Measurements from ENCODE around the gene PRH2. TPM values are rescaled to one million over a fixed set of nuclear protein-coding genes. Genes with fewer than 3 reads are reported as not detected.

Gene PRH2
- total RNA-seq = not detected

GRCh38 chr12:10928746-10929286 lies at the start of gene PRH2:
Gene PRH2, plus strand, starts transcription at chr12:10929236. Its CDS starts 38 bp downstream, at chr12:10929274.
- Mint-ChIP-seq H3K27me3 (no peaks in the 10 kb centered on the region), H3K4me3 (no peak within 1 kb of the TSS), H3K4me1 (no peaks in the 10 kb centered on the region), H3K36me3 (peaks cover 2% of the 10 kb centered on the region), H3K27ac (no peak within 1 kb of the TSS), H3K9me3 (no peaks in the 10 kb centered on the region)
- no peak for DNase-seq

DNA sequence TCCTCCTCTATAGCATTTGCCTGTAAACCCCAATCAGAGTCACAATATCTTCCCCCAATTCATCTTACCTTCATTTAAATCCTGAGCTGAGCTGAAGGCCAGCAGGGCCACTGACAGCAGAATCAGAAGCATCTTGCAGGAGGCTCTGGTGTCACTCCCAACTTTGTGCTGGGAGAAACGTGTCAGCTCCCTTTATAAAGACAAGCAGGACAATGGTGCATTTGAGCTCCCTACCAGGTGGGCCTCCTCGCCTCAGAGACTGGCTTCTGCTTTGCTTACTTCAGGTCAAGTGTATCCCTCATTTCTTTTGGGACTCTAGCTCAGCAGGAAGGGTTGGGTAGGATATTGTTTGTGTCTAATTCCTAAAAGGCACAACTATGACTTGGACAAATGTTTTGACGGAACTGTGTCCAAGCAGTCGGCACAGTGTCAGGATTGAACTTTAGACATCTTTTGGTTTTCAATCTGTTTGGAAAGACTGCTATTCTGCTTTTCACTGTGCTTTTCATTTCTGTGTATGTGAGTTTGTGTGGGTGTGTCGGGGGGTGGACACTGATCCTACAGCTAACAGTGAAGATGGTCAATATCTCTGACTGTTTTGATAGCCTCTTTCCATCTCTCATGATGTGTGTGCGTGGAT lies 44.8 kb upstream of the PRH2 start, which contains the start of gene PRH1:
PRH1 (minus strand) TSS at position 170 of the 640 bp plus-strand sequence; CDS start at position 132, 38 bp downstream.
- Mint-ChIP-seq H3K36me3 (peaks cover 10% of the 10 kb centered on the region), H3K4me1 (peaks cover 1% of the 10 kb centered on the region), H3K4me3 (no peak within 1 kb of the TSS), H3K27ac (no peak within 1 kb of the TSS), H3K27me3 (no peaks in the 10 kb centered on the region), H3K9me3 (no peaks in the 10 kb centered on the region)
- no peak for DNase-seq

- H3K27ac Mint-ChIP-seq = no peak overlapping the region
- peaks cover 1% of the 10 kb centered on the region for H3K4me1 Mint-ChIP-seq
- no peaks in the 10 kb centered on the region for H3K27me3 Mint-ChIP-seq
- H3K9me3 Mint-ChIP-seq = no peaks in the 10 kb centered on the region
- peaks cover 8% of the 10 kb centered on the region for H3K36me3 Mint-ChIP-seq
- no peak overlapping the region for H3K4me3 Mint-ChIP-seq
- no peak for DNase-seq
Measured at GRCh38 chr12:10889226-10889625, 39.8 kb upstream of the PRH2 start.

DNA sequence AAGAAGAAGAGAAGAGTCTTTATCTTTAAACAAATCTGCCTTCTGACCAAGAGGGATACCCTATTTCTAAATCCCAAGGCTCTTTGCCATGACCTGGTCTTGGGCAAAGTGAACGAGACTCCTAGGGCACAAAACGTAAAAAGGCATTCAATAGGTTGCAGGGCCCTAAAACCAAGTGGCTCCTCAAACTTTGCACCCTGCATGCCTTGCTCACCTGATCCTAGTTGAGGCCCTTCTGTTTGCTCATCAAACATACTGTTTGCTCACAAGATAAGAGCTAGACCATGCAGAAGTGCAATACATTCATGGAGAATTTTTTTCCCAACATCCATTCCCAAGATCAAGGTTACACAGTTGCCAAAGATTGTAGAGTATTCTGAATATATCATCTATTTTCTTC lies 37.1 kb upstream of the PRH2 start:
- peaks cover 12% of the 10 kb centered on the region for H3K36me3 Mint-ChIP-seq
- H3K27ac Mint-ChIP-seq = no peak overlapping the region
- H3K27me3 Mint-ChIP-seq = no peaks in the 10 kb centered on the region
- H3K9me3 Mint-ChIP-seq = no peaks in the 10 kb centered on the region
- H3K4me3 Mint-ChIP-seq = no peak overlapping the region
- no peak for DNase-seq
- no peaks in the 10 kb centered on the region for H3K4me1 Mint-ChIP-seq

GRCh38 chr12:10896854-10897253 lies 32.2 kb upstream of the PRH2 start:
- Mint-ChIP-seq H3K27ac (no peak overlapping the region), H3K4me1 (no peaks in the 10 kb centered on the region), H3K4me3 (no peak overlapping the region), H3K27me3 (no peaks in the 10 kb centered on the region), H3K36me3 (peaks cover 26% of the 10 kb centered on the region), H3K9me3 (no peaks in the 10 kb centered on the region)
- no peak for DNase-seq

DNA sequence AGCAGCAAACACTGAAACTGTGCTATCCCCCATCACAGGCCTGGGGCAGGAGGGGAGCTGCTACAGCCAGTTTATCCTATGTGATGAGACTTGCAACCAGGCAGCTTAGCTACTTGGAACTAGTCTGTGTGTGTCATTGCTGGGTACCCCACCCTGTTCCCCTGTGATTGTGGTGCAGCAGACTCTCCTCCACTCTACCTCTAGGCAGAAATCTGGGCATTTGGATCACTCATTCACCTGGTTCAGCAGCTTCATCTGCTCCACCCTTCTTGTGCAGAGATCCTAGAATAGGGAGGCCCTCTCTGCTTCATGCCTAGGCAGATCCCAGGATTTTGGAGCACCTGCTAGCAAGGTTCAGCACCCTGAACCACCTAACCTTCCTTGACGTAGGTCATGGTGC lies 28.5 kb upstream of the PRH2 start:
- Mint-ChIP-seq H3K36me3 (peaks cover 32% of the 10 kb centered on the region), H3K27ac (no peak overlapping the region), H3K4me1 (no peaks in the 10 kb centered on the region), H3K4me3 (no peak overlapping the region), H3K9me3 (peaks cover 22% of the 10 kb centered on the region), H3K27me3 (no peaks in the 10 kb centered on the region)
- DNase-seq = no peak

DNA sequence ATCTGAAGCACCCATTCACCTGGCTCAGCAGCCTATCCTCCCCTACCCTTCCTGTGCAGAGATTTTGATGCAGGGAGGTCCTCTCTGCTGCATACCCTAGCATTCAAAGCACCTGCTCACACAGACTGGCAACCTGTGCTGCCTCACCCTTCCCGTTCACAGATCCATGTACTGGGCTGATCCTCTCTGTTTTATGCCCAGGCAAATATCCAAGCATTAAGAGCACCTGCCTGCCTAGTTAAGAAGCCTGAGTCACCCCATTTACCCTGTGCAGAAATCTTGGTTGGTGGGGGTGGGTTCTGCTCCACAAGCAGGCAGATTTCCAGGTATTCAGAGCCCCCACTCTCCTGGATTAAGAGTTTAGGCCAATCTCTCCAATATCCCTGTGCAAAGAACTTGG lies 28.1 kb upstream of the PRH2 start:
- H3K9me3 Mint-ChIP-seq = peaks cover 22% of the 10 kb centered on the region
- H3K4me3 Mint-ChIP-seq = no peak overlapping the region
- no peaks in the 10 kb centered on the region for H3K27me3 Mint-ChIP-seq
- H3K36me3 Mint-ChIP-seq = peaks cover 36% of the 10 kb centered on the region
- H3K27ac Mint-ChIP-seq = no peak overlapping the region
- H3K4me1 Mint-ChIP-seq = no peaks in the 10 kb centered on the region
- DNase-seq = no peak

- peaks cover 36% of the 10 kb centered on the region for H3K36me3 Mint-ChIP-seq
- no peaks in the 10 kb centered on the region for H3K4me1 Mint-ChIP-seq
- H3K27ac Mint-ChIP-seq = no peak overlapping the region
- no peaks in the 10 kb centered on the region for H3K27me3 Mint-ChIP-seq
- no peak for DNase-seq
- peaks cover 22% of the 10 kb centered on the region for H3K9me3 Mint-ChIP-seq
- H3K4me3 Mint-ChIP-seq = no peak overlapping the region
Measured at GRCh38 chr12:10901427-10901826, 27.6 kb upstream of the PRH2 start.

DNA sequence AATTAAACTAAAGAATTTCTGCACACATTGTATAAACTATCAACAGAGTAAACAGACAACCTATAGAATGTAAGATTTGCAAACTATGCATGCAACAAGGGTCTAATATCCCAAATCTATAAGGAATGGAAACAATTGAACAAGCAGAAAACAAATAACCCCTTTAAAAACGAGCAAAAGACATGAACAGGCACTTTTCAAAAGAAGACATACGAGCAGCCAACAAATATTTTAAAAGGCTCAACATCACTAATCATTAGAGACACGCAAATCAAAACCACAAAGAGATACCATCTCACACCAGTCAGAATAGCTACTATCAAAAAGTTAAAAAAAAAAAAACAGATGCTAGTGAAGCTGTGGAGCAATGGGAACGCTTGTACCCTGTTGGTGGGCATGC lies 24.4 kb upstream of the PRH2 start:
- H3K9me3 Mint-ChIP-seq = peaks cover 24% of the 10 kb centered on the region
- H3K36me3 Mint-ChIP-seq = peaks cover 36% of the 10 kb centered on the region

DNA sequence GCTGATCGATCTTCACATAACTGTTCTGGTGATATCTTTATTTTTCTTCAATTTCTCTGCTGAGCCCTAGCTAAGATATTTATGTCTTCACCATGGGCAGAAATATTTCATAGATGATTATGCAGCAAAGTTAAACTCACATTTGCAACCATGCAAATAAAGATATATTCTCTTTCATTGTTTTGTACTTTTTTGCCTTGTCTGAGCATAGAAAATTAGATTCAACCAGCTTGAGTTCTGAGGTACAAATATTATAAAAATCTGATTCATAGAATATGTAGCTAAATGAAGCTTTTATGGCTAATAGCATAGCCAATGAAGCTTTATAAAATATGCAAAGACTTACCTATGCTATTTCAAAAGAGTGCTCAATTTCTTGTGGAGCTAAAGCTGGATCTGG lies 19.6 kb upstream of the PRH2 start, which contains the start of gene TAS2R13:
TAS2R13 (minus strand) TSS at position 101 of the 400 bp plus-strand sequence. CDS start 264 bp downstream, outside the sequence.
- no peak for DNase-seq
- no peaks in the 10 kb centered on the region for H3K4me1 Mint-ChIP-seq
- peaks cover 32% of the 10 kb centered on the region for H3K36me3 Mint-ChIP-seq
- no peak within 1 kb of the TSS for H3K27ac Mint-ChIP-seq
- H3K27me3 Mint-ChIP-seq = no peaks in the 10 kb centered on the region
- no peak within 1 kb of the TSS for H3K4me3 Mint-ChIP-seq
- H3K9me3 Mint-ChIP-seq = peaks cover 9% of the 10 kb centered on the region

More for the DNA sequence above, 24.4 kb upstream of the PRH2 start:
- no peak for DNase-seq
- H3K4me1 Mint-ChIP-seq = no peaks in the 10 kb centered on the region
- H3K27ac Mint-ChIP-seq = no peak overlapping the region
- H3K27me3 Mint-ChIP-seq = no peaks in the 10 kb centered on the region
- no peak overlapping the region for H3K4me3 Mint-ChIP-seq

GRCh38 chr12:10910380-10910779 lies 18.7 kb upstream of the PRH2 start:
- H3K36me3 Mint-ChIP-seq = peaks cover 25% of the 10 kb centered on the region
- no peak for DNase-seq
- H3K4me1 Mint-ChIP-seq = no peaks in the 10 kb centered on the region
- no peaks in the 10 kb centered on the region for H3K27me3 Mint-ChIP-seq
- no peak overlapping the region for H3K4me3 Mint-ChIP-seq
- peaks cover 3% of the 10 kb centered on the region for H3K9me3 Mint-ChIP-seq
- no peak overlapping the region for H3K27ac Mint-ChIP-seq

GRCh38 chr12:10919809-10920208 lies 9.2 kb upstream of the PRH2 start:
- Mint-ChIP-seq H3K4me1 (no peaks in the 10 kb centered on the region), H3K27me3 (no peaks in the 10 kb centered on the region), H3K4me3 (no peak overlapping the region), H3K9me3 (no peaks in the 10 kb centered on the region), H3K27ac (no peak overlapping the region), H3K36me3 (no peaks in the 10 kb centered on the region)
- DNase-seq = no peak

- Mint-ChIP-seq H3K27me3 (no peaks in the 10 kb centered on the region), H3K9me3 (no peaks in the 10 kb centered on the region), H3K4me3 (no peak overlapping the region), H3K27ac (no peak overlapping the region), H3K4me1 (no peaks in the 10 kb centered on the region), H3K36me3 (peaks cover 2% of the 10 kb centered on the region)
- DNase-seq = no peak
Measured at GRCh38 chr12:10926269-10926668, 2.8 kb upstream of the PRH2 start.

DNA sequence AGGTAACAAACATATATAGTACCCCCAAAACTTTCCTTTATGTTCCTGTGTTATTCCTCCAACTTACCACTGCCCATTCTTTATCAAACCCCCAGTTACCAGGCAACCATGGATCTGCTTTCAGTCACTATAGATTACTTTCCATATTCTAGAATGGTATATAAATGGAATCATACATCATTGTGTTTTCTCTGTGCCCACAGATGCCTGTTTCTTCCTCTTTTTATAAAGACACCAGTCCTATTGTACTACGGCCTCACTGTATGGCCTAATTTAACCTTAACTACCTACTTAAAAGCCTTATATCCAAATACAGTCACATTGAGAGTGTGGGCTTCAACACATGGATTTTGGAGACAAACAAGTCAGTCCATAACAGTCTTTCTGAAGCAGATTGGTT lies 7.5 kb downstream of the PRH2 start:
- no peak for DNase-seq
- Mint-ChIP-seq H3K27ac (no peak overlapping the region), H3K4me1 (no peaks in the 10 kb centered on the region), H3K36me3 (peaks cover under 1% of the 10 kb centered on the region), H3K4me3 (no peak overlapping the region), H3K9me3 (no peaks in the 10 kb centered on the region), H3K27me3 (no peaks in the 10 kb centered on the region)

DNA sequence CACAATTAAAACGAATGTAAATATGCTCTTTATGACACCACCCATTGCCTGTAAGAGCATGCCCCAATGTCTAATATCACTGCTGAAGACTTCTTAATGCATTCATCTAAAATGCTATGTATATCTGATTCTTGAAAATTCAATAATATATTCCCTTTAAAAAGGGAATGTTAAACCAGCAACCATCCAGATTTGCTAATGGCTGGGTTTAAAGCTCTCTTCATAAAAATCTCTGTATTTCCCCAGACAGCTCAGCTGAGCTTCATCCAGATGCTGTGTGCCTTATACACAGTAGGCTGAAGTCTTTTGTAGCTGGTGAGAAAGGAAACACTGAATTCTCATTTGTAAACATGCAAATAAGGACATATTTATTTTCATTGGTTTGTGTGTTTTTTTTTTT lies 10.1 kb downstream of the PRH2 start, which contains the start of gene TAS2R14:
TAS2R14 (minus strand) TSS at position 101 of the 400 bp plus-strand sequence; CDS start at position 45, 56 bp downstream.
- H3K36me3 Mint-ChIP-seq = peaks cover 7% of the 10 kb centered on the region
- DNase-seq = no peak
- no peak within 1 kb of the TSS for H3K4me3 Mint-ChIP-seq
- no peaks in the 10 kb centered on the region for H3K27me3 Mint-ChIP-seq
- peaks cover 2% of the 10 kb centered on the region for H3K4me1 Mint-ChIP-seq
- H3K27ac Mint-ChIP-seq = no peak within 1 kb of the TSS
- peaks cover under 1% of the 10 kb centered on the region for H3K9me3 Mint-ChIP-seq

- peaks cover 6% of the 10 kb centered on the region for H3K9me3 Mint-ChIP-seq
- peaks cover 12% of the 10 kb centered on the region for H3K36me3 Mint-ChIP-seq
- H3K27me3 Mint-ChIP-seq = no peaks in the 10 kb centered on the region
- H3K4me1 Mint-ChIP-seq = peaks cover 2% of the 10 kb centered on the region
- H3K4me3 Mint-ChIP-seq = no peak overlapping the region
- H3K27ac Mint-ChIP-seq = no peak overlapping the region
- no peak for DNase-seq
Measured at GRCh38 chr12:10940389-10940788, 11.4 kb downstream of the PRH2 start.

Measured in activated naive CD8-positive, alpha-beta T cell treated with anti-CD3 and anti-CD28 coated beads for 36 hours (primary cell).